ENCODE measurements around the gene KRT33A. TPM values are rescaled to one million over a fixed set of nuclear protein-coding genes. Genes with fewer than 3 reads are reported as not detected.
A peak's percentile ranks its signal among the peaks of the same experiment; 100 is the strongest.

The KRT33A gene
- total RNA-seq, 1 donor = not detected

- no peak overlapping the region for H3K4me3 ChIP-seq (ENCODE audit: low read depth, low read length)
- peak; percentile 43 for DNase-seq (ENCODE audit: low read depth)
- peak; percentile 87 for TF ChIP-seq CTCF (IDR thresholded peaks at IDR 0.05; ENCODE audit: insufficient read depth, low read length)
Observed at GRCh38 chr17:41329279-41329948, 21.2 kb downstream of the KRT33A start.

GRCh38 chr17:41328207-41328606, 22.4 kb downstream of the KRT33A start:
- TF ChIP-seq CTCF (IDR thresholded peaks at IDR 0.05; ENCODE audit: insufficient read depth, low read length) = no peak
- H3K4me3 ChIP-seq (ENCODE audit: low read depth, low read length) = no peak overlapping the region
- DNase-seq (ENCODE audit: low read depth) = no peak

GRCh38 chr17:41327411-41328120, 23.1 kb downstream of the KRT33A start:
- no peak for TF ChIP-seq CTCF (IDR thresholded peaks at IDR 0.05; ENCODE audit: insufficient read depth, low read length)
- H3K4me3 ChIP-seq (ENCODE audit: low read depth, low read length) = no peak overlapping the region
- DNase-seq (ENCODE audit: low read depth) = no peak

- no peak overlapping the region for H3K4me3 ChIP-seq (ENCODE audit: low read depth, low read length)
- no peak for DNase-seq (ENCODE audit: low read depth)
- TF ChIP-seq CTCF (IDR thresholded peaks at IDR 0.05; ENCODE audit: insufficient read depth, low read length) = no peak
Observed at GRCh38 chr17:41326173-41327145, 24.2 kb downstream of the KRT33A start.

- no peak for TF ChIP-seq CTCF (IDR thresholded peaks at IDR 0.05; ENCODE audit: insufficient read depth, low read length)
Observed at GRCh38 chr17:41325611-41326010, 25.0 kb downstream of the KRT33A start.

GRCh38 chr17:41325126-41325525, 25.5 kb downstream of the KRT33A start:
- no peak for DNase-seq (ENCODE audit: low read depth)
- TF ChIP-seq CTCF (IDR thresholded peaks at IDR 0.05; ENCODE audit: insufficient read depth, low read length) = no peak
- no peak overlapping the region for H3K4me3 ChIP-seq (ENCODE audit: low read depth, low read length)

More at GRCh38 chr17:41325611-41326010, 25.0 kb downstream of the KRT33A start:
- H3K4me3 ChIP-seq (ENCODE audit: low read depth, low read length) = no peak overlapping the region
- no peak for DNase-seq (ENCODE audit: low read depth)
